Measurements from ENCODE around the gene CDH13. TPM values are rescaled to one million over a fixed set of nuclear protein-coding genes. Genes with fewer than 3 reads are reported as not detected.
A peak's percentile ranks its signal among the peaks of the same experiment; 100 is the strongest.

CDH13 gene
- total and polyA plus RNA-seq, 8 donors, result 0.12 to 21.4 (median 1.7) TPM; not detected in 1

- Histone ChIP-seq H3K27me3 (peaks cover 0 to 7% (median 0%) of the 10 kb centered on the region in 3 donors), H3K27ac (no peak overlapping the region), H3K36me3 (no peaks in the 10 kb centered on the region), H3K4me3 (no peak overlapping the region), H3K9me3 (peaks cover 0 to 6% (median 0%) of the 10 kb centered on the region in 4 donors), H3K4me1 (no peaks in the 10 kb centered on the region)
- no peak for DNase-seq
- 64 to 77% (median 72%) methylated on average over 7 of the region's 7 CpGs for WGBS, 5 donors
- intact Hi-C loops (cut with DNase I; ENCODE audit: low total_unique reads), result no loop called here
- TF ChIP-seq POLR2A (IDR thresholded peaks at IDR 0.05), result no peak
- TF ChIP-seq EP300 (IDR thresholded peaks at IDR 0.05), result no peak
- TF ChIP-seq POLR2AphosphoS5 (IDR thresholded peaks at IDR 0.05), result no peak
- TF ChIP-seq, protein P1, sequence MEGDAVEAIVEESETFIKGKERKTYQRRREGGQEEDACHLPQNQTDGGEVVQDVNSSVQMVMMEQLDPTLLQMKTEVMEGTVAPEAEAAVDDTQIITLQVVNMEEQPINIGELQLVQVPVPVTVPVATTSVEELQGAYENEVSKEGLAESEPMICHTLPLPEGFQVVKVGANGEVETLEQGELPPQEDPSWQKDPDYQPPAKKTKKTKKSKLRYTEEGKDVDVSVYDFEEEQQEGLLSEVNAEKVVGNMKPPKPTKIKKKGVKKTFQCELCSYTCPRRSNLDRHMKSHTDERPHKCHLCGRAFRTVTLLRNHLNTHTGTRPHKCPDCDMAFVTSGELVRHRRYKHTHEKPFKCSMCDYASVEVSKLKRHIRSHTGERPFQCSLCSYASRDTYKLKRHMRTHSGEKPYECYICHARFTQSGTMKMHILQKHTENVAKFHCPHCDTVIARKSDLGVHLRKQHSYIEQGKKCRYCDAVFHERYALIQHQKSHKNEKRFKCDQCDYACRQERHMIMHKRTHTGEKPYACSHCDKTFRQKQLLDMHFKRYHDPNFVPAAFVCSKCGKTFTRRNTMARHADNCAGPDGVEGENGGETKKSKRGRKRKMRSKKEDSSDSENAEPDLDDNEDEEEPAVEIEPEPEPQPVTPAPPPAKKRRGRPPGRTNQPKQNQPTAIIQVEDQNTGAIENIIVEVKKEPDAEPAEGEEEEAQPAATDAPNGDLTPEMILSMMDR (IDR thresholded peaks at IDR 0.05), result no peak
These were observed 1074.1 kb downstream of the CDH13 start for GRCh38 chr16:83700918-83701317.

DNA sequence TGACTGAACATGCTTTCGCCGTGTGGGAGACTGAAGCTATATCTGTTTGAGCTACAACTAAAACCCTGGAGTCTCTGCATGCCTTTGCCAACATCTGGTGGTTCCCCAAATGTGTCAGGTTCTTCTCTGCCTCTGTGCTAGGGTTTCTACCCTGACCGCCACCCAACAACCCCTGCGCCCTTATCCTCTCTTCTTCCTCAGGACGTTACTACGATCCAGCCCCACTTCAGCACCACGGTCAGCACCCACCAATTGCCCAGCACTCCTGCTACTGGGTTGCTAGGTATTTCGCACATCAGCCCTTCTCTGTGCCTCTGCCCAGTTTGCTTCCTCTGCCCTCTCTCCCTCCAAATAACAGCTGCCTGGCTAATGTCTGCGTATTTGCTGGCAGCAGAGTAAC lies 1074.7 kb downstream of the CDH13 start:
- 19 to 46% (median 37%) methylated on average over 9 of the region's 9 CpGs for WGBS, 5 donors
- peak in 1 of 2 donors; percentile 78 for DNase-seq
- no peak overlapping the region for H3K4me3 ChIP-seq
- H3K27me3 ChIP-seq, result peaks cover 0 to 7% (median 0%) of the 10 kb centered on the region in 3 donors
- no peaks in the 10 kb centered on the region for H3K4me1 ChIP-seq
- no peak overlapping the region for H3K27ac ChIP-seq
- H3K36me3 ChIP-seq, result no peaks in the 10 kb centered on the region
- intact Hi-C loops (cut with DNase I; ENCODE audit: low total_unique reads), result no loop called here
- H3K9me3 ChIP-seq, result peaks cover 0 to 6% (median 0%) of the 10 kb centered on the region in 4 donors
- TF ChIP-seq, protein P1 (IDR thresholded peaks at IDR 0.05), result no peak
- TF ChIP-seq POLR2A (IDR thresholded peaks at IDR 0.05) (no peak), EP300 (IDR thresholded peaks at IDR 0.05) (no peak), POLR2AphosphoS5 (IDR thresholded peaks at IDR 0.05) (no peak)

GRCh38 chr16:83704656-83705055 lies 1077.9 kb downstream of the CDH13 start:
- H3K9me3 ChIP-seq, result no peaks in the 10 kb centered on the region
- no peak overlapping the region for H3K27ac ChIP-seq
- H3K4me1 ChIP-seq, result no peaks in the 10 kb centered on the region
- peaks cover 0 to 7% (median 0%) of the 10 kb centered on the region in 3 donors for H3K27me3 ChIP-seq
- H3K36me3 ChIP-seq, result no peaks in the 10 kb centered on the region
- TF ChIP-seq POLR2A (IDR thresholded peaks at IDR 0.05), result no peak
- TF ChIP-seq, protein P1 (IDR thresholded peaks at IDR 0.05), result no peak
- TF ChIP-seq POLR2AphosphoS5 (IDR thresholded peaks at IDR 0.05), result no peak
- TF ChIP-seq EP300 (IDR thresholded peaks at IDR 0.05), result no peak
- intact Hi-C loops (cut with DNase I; ENCODE audit: low total_unique reads), result no loop called here
- no peak for DNase-seq
- H3K4me3 ChIP-seq, result no peak overlapping the region

- Histone ChIP-seq H3K4me3 (no peak overlapping the region), H3K36me3 (no peaks in the 10 kb centered on the region), H3K27me3 (peaks cover 0 to 7% (median 0%) of the 10 kb centered on the region in 3 donors), H3K4me1 (no peaks in the 10 kb centered on the region), H3K27ac (no peak overlapping the region), H3K9me3 (no peaks in the 10 kb centered on the region)
- WGBS, 5 donors, result 82 to 88% (median 87%) methylated on average over 4 of the region's 4 CpGs
- intact Hi-C loops (cut with DNase I; ENCODE audit: low total_unique reads), result no loop called here
- DNase-seq, result no peak
- TF ChIP-seq POLR2A (IDR thresholded peaks at IDR 0.05) (no peak), POLR2AphosphoS5 (IDR thresholded peaks at IDR 0.05) (no peak), EP300 (IDR thresholded peaks at IDR 0.05) (no peak)
These were observed 1079.1 kb downstream of the CDH13 start for GRCh38 chr16:83705856-83706255.

DNA sequence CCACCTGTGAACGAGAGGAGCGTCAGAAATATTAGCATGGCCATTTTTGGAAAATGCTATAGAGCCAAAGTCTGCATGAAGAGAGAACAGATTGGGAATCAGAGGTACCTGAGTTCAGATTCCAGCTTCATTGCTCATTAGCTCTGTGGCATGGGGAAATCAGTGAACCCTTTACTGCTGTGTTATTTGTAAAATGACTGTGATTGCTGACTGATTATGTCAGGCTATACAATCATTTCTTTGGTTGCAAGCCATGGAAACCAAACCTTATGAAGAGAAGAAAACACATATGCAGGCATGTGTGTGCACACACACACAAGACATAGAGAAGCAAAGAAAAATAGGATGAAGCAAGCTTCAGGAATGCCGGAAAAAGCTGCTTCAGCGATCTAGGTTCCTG lies 1079.6 kb downstream of the CDH13 start:
- peaks cover 0 to 7% (median 0%) of the 10 kb centered on the region in 3 donors for H3K27me3 ChIP-seq
- TF ChIP-seq, protein P1 (IDR thresholded peaks at IDR 0.05), result no peak
- TF ChIP-seq POLR2AphosphoS5 (IDR thresholded peaks at IDR 0.05) (no peak), EP300 (IDR thresholded peaks at IDR 0.05) (no peak), POLR2A (IDR thresholded peaks at IDR 0.05) (no peak)
- no peaks in the 10 kb centered on the region for H3K4me1 ChIP-seq
- H3K9me3 ChIP-seq, result no peaks in the 10 kb centered on the region
- no peaks in the 10 kb centered on the region for H3K36me3 ChIP-seq
- no peak overlapping the region for H3K27ac ChIP-seq
- intact Hi-C loops (cut with DNase I; ENCODE audit: low total_unique reads), result no loop called here
- no peak for DNase-seq
- H3K4me3 ChIP-seq, result no peak overlapping the region
- 92 to 95% (median 94%) methylated on average over 4 of the region's 4 CpGs for WGBS, 5 donors
